Neutrophil (primary cell): ENCODE results near the gene CSNK2B.
A peak's percentile ranks its signal among the peaks of the same experiment; 100 is the strongest.

Experiments
- H3K27ac ChIP-seq: fragments of 200-600 bp; sonication (generic); 2 replicates; pipeline ENCODE4 v1.5.1; 2016; ENCODE audit warnings: mild to moderate bottlenecking, moderate library complexity
- H3K27me3 ChIP-seq: fragments of 200-600 bp; sonication (generic); 2 replicates; pipeline ENCODE4 v1.6.0; 2016; ENCODE audit warnings: mild to moderate bottlenecking
- H3K36me3 ChIP-seq: fragments of 200-600 bp; sonication (generic); 2 replicates; pipeline ENCODE4 v1.5.1; 2017
- H3K4me1 ChIP-seq, 2 experiments: fragments of 200-600 bp in 1 of 2; sonication (generic) in 1 of 2; 1 replicate in 1 of 2; 2 replicates in 1 of 2; pipeline versions ENCODE4 v1.5.1 to v1.6.1; 2013 to 2016; ENCODE audit warnings: low read depth in 1 of 2, low read length in 1 of 2, mild to moderate bottlenecking in 1 of 2, moderate library complexity in 1 of 2; ENCODE audit not compliant: control insufficient read depth in 1 of 2, insufficient read depth in 1 of 2
- H3K4me3 ChIP-seq, 2 experiments: fragments of 200-600 bp in 1 of 2; sonication (generic) in 1 of 2; 1 replicate in 1 of 2; 2 replicates in 1 of 2; pipeline ENCODE4 v1.5.1; 2013 to 2016; ENCODE audit warnings: low read depth in 1 of 2, low read length in 1 of 2, mild to moderate bottlenecking in 1 of 2, moderate library complexity in 1 of 2
- H3K9me3 ChIP-seq: fragments of 200-600 bp; sonication (generic); 2 replicates; pipeline ENCODE4 v1.5.1; 2016
- TF ChIP-seq, protein P1 (sequence below): fragments of 200-600 bp; sonication (generic); IDR thresholded peaks from 2 replicates; pipeline ENCODE4 v1.5.1; 2016; ENCODE audit warnings: antibody characterized with exemption

CSNK2B gene

DNA sequence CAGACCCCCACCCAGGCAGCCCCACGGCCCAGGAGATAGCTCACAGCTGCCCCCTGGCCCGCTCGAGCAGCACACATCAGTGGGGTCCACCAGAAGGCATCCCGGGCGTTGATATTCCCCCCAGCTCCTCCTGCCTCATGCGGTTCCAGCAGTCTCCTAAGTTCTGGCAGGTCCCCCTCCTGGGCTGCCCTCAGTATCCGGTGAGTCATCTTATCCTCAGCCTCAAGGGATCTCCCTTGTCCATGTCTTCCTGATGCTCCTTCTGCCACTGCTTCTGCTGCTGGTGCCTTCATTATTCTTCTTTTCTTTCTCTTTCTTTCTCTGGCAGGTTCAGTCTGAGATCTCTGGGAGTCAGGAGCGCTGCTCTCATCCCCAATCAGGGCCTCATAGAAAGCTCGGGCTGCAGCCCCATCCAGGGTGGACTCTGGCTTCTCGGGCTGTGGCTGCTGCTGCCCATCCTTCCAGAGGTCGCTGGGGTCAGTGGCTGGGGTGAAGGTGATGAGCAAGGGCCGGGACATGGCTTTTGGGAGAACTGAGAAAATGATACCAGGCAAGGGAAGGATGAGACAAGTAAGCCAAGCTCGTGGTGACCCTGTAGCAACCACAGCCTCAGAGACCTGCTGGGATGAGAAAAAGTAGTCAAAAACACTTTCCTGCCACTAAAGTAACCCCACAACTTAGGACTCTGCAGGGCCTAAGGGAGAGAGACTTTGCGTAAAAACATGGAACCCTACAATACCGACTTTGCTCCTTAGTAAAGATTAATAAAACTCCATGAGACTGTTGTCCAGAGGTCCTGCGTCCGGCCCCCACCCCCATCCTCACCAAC lies 1.7 kb upstream of the CSNK2B start:
- H3K27me3 ChIP-seq: no peaks in the 10 kb centered on the region

DNA sequence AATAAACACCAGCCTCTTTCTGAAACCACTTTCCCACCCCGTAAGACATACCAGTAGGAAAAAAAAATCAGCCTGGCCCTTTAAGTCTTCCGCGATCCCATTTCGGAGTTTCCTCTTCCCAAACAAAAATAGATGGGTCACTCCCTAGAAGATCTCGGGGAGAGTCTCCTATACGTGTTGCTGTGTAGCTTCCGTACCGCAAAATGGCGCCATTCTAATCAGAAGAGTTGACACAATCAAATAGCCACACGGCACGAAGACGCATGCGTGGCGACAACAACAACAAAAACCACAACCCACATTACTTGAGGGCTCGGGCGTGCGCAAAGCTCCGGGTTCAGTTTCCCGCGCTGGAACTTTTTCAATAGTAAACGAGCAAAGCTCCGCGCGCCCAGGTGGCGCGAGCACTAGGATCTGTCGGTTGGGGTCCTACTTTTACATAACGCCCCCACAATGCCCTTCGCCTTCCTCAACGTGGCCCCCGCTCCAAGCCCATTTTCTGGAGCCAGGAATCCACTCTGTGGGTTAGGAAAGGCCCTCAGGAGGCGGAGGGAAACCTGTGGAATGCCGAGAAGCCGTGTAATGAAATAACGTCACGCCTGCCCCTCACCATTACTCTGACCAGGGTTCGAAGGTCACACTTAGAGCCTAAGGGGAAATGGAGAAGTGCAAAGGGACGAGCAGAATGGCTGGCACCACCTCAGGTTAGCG lies 935 bp upstream of the CSNK2B start, which contains the start of gene GPANK1:
Gene GPANK1 (minus strand): TSS at position 208 of the 711 bp plus-strand sequence. CDS start 519 bp downstream, outside the sequence.
- Histone ChIP-seq H3K27ac (peak within 1 kb of the TSS; percentile 96), H3K4me3 (peak within 1 kb of the TSS; percentile 81 to 97), H3K36me3 (peaks cover 57% of the 10 kb centered on the region), H3K9me3 (no peaks in the 10 kb centered on the region), H3K4me1 (peaks cover 47 to 59% of the 10 kb centered on the region in 2 experiments), H3K27me3 (no peaks in the 10 kb centered on the region)
- TF ChIP-seq, protein P1, sequence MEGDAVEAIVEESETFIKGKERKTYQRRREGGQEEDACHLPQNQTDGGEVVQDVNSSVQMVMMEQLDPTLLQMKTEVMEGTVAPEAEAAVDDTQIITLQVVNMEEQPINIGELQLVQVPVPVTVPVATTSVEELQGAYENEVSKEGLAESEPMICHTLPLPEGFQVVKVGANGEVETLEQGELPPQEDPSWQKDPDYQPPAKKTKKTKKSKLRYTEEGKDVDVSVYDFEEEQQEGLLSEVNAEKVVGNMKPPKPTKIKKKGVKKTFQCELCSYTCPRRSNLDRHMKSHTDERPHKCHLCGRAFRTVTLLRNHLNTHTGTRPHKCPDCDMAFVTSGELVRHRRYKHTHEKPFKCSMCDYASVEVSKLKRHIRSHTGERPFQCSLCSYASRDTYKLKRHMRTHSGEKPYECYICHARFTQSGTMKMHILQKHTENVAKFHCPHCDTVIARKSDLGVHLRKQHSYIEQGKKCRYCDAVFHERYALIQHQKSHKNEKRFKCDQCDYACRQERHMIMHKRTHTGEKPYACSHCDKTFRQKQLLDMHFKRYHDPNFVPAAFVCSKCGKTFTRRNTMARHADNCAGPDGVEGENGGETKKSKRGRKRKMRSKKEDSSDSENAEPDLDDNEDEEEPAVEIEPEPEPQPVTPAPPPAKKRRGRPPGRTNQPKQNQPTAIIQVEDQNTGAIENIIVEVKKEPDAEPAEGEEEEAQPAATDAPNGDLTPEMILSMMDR: no peak

More for the DNA sequence above, 1.7 kb upstream of the CSNK2B start:
- Histone ChIP-seq H3K4me1 (peaks cover 55 to 67% of the 10 kb centered on the region in 2 experiments), H3K4me3 (peak overlapping the region; percentile 81 to 97), H3K36me3 (peaks cover 50% of the 10 kb centered on the region), H3K9me3 (no peaks in the 10 kb centered on the region), H3K27ac (peak overlapping the region; percentile 96)
- TF ChIP-seq, protein P1: no peak

DNA sequence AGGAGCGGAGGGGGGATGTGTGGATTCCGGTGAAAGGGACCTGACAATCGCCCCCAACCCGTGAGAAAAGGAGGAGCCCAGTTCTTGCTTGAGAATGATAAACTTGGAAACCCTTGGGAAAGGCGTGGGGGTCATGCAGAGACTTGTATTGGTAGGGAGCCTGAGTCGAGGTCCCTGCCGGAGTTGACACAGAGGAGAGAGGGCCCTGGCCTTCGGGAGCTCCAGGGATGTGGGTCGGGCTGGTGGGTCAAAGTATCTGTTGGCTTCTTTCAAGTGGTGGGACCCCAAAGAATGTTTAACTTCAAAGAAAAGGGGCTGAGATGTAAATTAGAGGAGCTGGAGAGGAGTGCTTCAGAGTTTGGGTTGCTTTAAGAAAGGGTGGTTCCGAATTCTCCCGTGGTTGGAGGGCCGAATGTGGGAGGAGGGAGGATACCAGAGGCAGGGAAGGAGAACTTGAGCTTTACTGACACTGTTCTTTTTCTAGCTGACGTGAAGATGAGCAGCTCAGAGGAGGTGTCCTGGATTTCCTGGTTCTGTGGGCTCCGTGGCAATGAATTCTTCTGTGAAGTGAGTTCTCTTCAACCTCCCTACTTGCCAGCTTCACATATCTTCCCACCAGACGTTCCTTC lies 571 bp downstream of the CSNK2B start:
- Histone ChIP-seq H3K27ac (peak overlapping the region; percentile 96), H3K9me3 (no peaks in the 10 kb centered on the region), H3K36me3 (peaks cover 69% of the 10 kb centered on the region), H3K4me1 (peaks cover 35 to 46% of the 10 kb centered on the region in 2 experiments), H3K4me3 (peak overlapping the region; percentile 81 to 97), H3K27me3 (no peaks in the 10 kb centered on the region)
- TF ChIP-seq, protein P1: no peak

DNA sequence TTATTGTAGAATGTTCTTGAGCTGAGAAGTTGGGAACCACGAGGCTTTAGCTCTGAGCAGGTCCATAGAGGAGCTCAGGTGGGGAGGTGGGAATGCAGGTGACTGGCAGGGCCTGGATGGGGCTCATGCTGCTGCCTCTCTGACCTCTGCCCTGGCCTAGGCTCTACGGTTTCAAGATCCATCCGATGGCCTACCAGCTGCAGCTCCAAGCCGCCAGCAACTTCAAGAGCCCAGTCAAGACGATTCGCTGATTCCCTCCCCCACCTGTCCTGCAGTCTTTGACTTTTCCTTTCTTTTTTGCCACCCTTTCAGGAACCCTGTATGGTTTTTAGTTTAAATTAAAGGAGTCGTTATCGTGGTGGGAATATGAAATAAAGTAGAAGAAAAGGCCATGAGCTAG lies 3.8 kb downstream of the CSNK2B start, which contains the start of gene LY6G5B:
Gene LY6G5B (plus strand): TSS at position 301 of the 400 bp plus-strand sequence. CDS start 975 bp downstream, outside the sequence.
- H3K36me3 ChIP-seq: peaks cover 69% of the 10 kb centered on the region

More for the DNA sequence above, 3.8 kb downstream of the CSNK2B start, which contains the start of gene LY6G5B:
- no peaks in the 10 kb centered on the region for H3K27me3 ChIP-seq
- TF ChIP-seq, protein P1: no peak
- H3K9me3 ChIP-seq: no peaks in the 10 kb centered on the region
- H3K4me1 ChIP-seq: peaks cover 18 to 20% of the 10 kb centered on the region in 2 experiments
- H3K27ac ChIP-seq: no peak within 1 kb of the TSS
- no peak within 1 kb of the TSS for H3K4me3 ChIP-seq
